DND-41 (cell line): ENCODE results near the gene TRIM36.

Source experiments
- ATAC-seq: fragments of 200-7000 bp; cut with Tn5 transposase; 3 replicates; pipeline ENCODE4 v1.9.1; 2021; ENCODE audit warnings: low read depth; ENCODE audit not compliant: insufficient read depth
- DNase-seq: peaks from one replicate; pipeline ENCODE4 v3.0.0-alpha.2; 2020
- H2AFZ ChIP-seq: 2 replicates; pipeline ENCODE4 v1.6.0; 2012; ENCODE audit warnings: low read depth, low read length
- H3K27ac ChIP-seq: 2 replicates; pipeline ENCODE4 v1.5.1; 2012; ENCODE audit warnings: low read length, inconsistent platforms
- H3K27me3 ChIP-seq: fragments of 200-600 bp; sonication (generic); 2 replicates; pipeline ENCODE4 v1.6.0; 2012; ENCODE audit warnings: low read length, mild to moderate bottlenecking, inconsistent platforms; ENCODE audit not compliant: insufficient read depth, poor library complexity
- H3K36me3 ChIP-seq: 2 replicates; pipeline ENCODE4 v1.5.1; 2012; ENCODE audit warnings: low read length, inconsistent platforms; ENCODE audit not compliant: insufficient read depth
- H3K4me1 ChIP-seq: 2 replicates; pipeline ENCODE4 v1.5.1; 2012; ENCODE audit warnings: mild to moderate bottlenecking, low read length; ENCODE audit not compliant: insufficient read depth
- H3K4me2 ChIP-seq: 2 replicates; pipeline ENCODE4 v1.6.0; 2012; ENCODE audit warnings: mild to moderate bottlenecking, moderate library complexity, low read length, inconsistent platforms; ENCODE audit not compliant: insufficient read depth
- H3K4me3 ChIP-seq, 2 experiments: fragments of 200-600 bp in 1 of 2; shearing (Covaris generic) in 1 of 2; 2 replicates each; pipeline ENCODE4 v1.5.1; 2012 to 2016; ENCODE audit warnings: inconsistent platforms in 2 of 2, low read length in 2 of 2, mild to moderate bottlenecking in 2 of 2, low read depth in 1 of 2, moderate library complexity in 1 of 2
- H3K79me2 ChIP-seq: 2 replicates; pipeline ENCODE4 v1.6.0; 2012; ENCODE audit warnings: low read length, inconsistent platforms; ENCODE audit not compliant: insufficient read depth
- H3K9ac ChIP-seq: 2 replicates; pipeline ENCODE4 v1.6.0; 2012; ENCODE audit warnings: low read depth, mild to moderate bottlenecking, inconsistent platforms, low read length, moderate library complexity
- H3K9me3 ChIP-seq: 2 replicates; pipeline ENCODE4 v1.5.1; 2012; ENCODE audit warnings: low read length, moderate library complexity, mild to moderate bottlenecking, inconsistent platforms; ENCODE audit not compliant: insufficient read depth, severe bottlenecking
- H4K20me1 ChIP-seq: 2 replicates; pipeline ENCODE4 v1.6.0; 2012; ENCODE audit warnings: low read length; ENCODE audit not compliant: insufficient read depth
- CTCF ChIP-seq: IDR thresholded peaks from 2 replicates; pipeline ENCODE4 v1.5.1; 2012; ENCODE audit warnings: borderline replicate concordance, low read length, moderate library complexity, mild to moderate bottlenecking; ENCODE audit not compliant: poor library complexity, severe bottlenecking; ENCODE audit errors: extremely low read depth
- EZH2 ChIP-seq: IDR thresholded peaks from 3 replicates; pipeline ENCODE4 v1.6.1; 2012; ENCODE audit warnings: borderline replicate concordance, low read depth, mild to moderate bottlenecking, moderate library complexity, low read length, inconsistent platforms; ENCODE audit not compliant: severe bottlenecking

The TRIM36 gene

DNA sequence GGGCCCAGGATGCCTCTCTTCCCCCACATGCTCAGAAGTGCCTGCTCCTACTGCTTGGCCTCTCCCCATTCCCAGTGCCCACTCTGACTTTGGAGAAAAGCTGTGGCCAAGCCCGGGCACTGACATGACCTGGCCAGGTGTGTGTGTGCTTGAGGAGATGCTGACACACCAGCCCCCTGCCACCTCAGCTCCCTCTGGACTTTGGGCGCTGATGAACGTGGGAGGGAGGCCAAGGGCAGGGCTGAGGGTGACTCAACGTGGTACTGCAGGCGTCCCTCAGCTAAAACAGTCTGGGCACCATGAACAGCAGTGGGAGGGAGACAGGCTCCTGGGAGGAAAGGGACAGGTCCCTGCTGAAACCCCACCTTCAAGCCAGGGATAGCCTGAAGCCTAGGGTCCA lies 3.9 kb downstream of the TRIM36 start:
- DNase-seq (no peak), ATAC-seq (no peak)
- Histone ChIP-seq H3K27ac (no peak overlapping the region), H3K4me1 (no peaks in the 10 kb centered on the region), H3K79me2 (no peaks in the 10 kb centered on the region), H3K9me3 (peaks cover 17% of the 10 kb centered on the region), H3K36me3 (no peaks in the 10 kb centered on the region), H3K4me3 (no peak overlapping the region), H3K27me3 (no peaks in the 10 kb centered on the region), H4K20me1 (no peaks in the 10 kb centered on the region), H2AFZ (no peak overlapping the region), H3K9ac (no peak overlapping the region), H3K4me2 (no peak overlapping the region)
- no peak for TF ChIP-seq CTCF
- no peak for TF ChIP-seq EZH2

DNA sequence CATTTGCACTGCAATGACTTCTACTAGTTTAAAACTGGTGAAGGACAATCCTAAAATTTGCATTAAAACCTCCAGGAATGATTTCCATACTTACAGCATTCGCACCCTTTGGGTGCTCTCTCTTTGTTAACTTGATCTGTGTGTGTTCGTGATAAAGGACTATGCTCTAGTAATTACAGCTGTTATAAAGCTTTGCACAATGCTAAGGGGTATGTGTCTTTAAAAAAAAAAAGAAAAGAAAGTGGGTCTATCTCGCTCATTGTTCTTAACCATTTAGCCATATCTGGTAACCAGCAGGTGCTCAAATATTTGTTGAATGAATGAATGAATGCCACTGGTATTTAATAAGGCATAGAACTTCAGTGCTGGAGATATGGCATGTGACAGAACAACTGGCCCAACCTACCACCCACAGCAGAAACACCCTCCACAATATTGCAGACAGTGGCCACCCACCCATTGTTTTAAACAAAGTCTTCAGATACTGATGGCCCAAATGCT lies 8.7 kb downstream of the TRIM36 start:
- ATAC-seq (no peak), DNase-seq (no peak)
- H3K27ac ChIP-seq = no peak overlapping the region
- TF ChIP-seq CTCF = no peak
- no peak for TF ChIP-seq EZH2
- peaks cover 4% of the 10 kb centered on the region for H3K9me3 ChIP-seq
- no peaks in the 10 kb centered on the region for H3K36me3 ChIP-seq
- H3K27me3 ChIP-seq = no peaks in the 10 kb centered on the region
- no peak overlapping the region for H3K4me3 ChIP-seq
- no peaks in the 10 kb centered on the region for H4K20me1 ChIP-seq
- no peaks in the 10 kb centered on the region for H3K79me2 ChIP-seq
- H3K4me2 ChIP-seq = no peak overlapping the region
- H3K9ac ChIP-seq = no peak overlapping the region
- H2AFZ ChIP-seq = no peak overlapping the region
- no peaks in the 10 kb centered on the region for H3K4me1 ChIP-seq

- no peak overlapping the region for H3K27ac ChIP-seq
- TF ChIP-seq CTCF (no peak), EZH2 (no peak)
- H3K79me2 ChIP-seq = no peaks in the 10 kb centered on the region
- H3K4me1 ChIP-seq = no peaks in the 10 kb centered on the region
- H3K4me3 ChIP-seq = no peak overlapping the region
- H2AFZ ChIP-seq = no peak overlapping the region
- DNase-seq = no peak
- no peaks in the 10 kb centered on the region for H3K36me3 ChIP-seq
- ATAC-seq = no peak
- H3K27me3 ChIP-seq = no peaks in the 10 kb centered on the region
- H3K4me2 ChIP-seq = no peak overlapping the region
- no peaks in the 10 kb centered on the region for H4K20me1 ChIP-seq
- no peaks in the 10 kb centered on the region for H3K9me3 ChIP-seq
- no peak overlapping the region for H3K9ac ChIP-seq
Measured at GRCh38 chr5:115151208-115151805, 18.4 kb downstream of the TRIM36 start.
